GM21447 (cell line): ENCODE data around the gene MYO5B.

ENCODE experiments used
- ATAC-seq: cut with Tn5 transposase; IDR thresholded peaks from one replicate; pipeline ENCODE4 v1.9.1; 2021; ENCODE audit not compliant: unreplicated experiment

The MYO5B gene

GRCh38 chr18:50024466-50024865 is 170.5 kb downstream of the MYO5B start:
- ATAC-seq: no peak

- no peak for ATAC-seq
These were observed 172.0 kb downstream of the MYO5B start for GRCh38 chr18:50022985-50023384.

DNA sequence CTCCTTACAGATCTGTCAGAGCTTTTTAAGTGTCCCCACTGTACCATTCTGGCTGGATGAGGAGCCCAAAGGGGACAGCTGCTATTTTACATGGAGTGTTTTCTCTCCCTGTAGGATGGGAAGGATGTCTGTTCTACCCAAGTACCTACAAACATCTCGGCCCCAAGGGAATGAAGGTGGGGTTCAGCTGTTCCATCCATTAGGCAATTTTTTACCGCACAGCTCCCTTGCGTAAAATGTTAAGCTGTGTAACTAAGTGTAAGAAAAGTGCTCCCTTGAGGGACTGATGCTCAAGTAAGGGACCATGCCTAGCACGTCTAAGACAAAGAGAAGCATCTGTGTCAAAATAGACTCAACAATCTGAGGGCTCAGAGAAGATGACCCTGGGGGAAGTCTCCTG is 180.3 kb downstream of the MYO5B start:
- no peak for ATAC-seq

DNA sequence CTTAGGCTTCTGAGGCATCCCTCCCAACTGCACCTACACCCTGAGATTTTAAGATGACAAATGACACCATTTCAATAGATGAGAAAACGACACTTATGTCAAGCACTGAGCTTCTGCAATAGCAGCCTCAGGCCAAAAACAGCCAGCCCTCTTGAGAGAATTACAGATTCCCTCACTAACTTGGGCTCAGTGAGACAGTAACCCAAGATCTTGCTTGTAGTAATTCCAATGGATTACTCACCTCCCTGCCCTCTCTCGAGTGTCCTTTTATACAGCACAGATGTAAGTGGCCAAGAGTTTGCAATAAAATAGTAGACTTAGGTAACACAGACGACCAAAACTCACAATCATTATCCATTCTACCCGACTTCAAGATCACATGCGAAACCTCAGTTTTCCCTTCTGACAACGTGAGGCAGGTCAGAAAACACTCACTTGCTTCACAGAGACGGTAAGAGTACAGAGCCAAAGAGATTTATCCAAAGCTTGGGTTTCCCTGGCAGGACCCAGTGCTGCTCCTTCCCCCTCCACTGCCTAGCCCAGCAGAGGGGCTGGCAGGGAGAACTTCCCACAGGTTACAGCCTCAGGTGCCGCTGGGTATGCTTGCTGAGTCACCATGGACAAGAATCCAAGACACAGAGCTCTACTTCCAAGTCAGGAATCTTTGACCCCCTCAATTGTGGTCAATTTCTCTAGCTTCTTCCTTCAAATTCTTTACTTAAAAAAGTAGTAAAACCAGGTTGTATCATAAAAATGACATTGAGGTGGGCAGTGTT is 181.4 kb downstream of the MYO5B start:
- ATAC-seq: no peak

DNA sequence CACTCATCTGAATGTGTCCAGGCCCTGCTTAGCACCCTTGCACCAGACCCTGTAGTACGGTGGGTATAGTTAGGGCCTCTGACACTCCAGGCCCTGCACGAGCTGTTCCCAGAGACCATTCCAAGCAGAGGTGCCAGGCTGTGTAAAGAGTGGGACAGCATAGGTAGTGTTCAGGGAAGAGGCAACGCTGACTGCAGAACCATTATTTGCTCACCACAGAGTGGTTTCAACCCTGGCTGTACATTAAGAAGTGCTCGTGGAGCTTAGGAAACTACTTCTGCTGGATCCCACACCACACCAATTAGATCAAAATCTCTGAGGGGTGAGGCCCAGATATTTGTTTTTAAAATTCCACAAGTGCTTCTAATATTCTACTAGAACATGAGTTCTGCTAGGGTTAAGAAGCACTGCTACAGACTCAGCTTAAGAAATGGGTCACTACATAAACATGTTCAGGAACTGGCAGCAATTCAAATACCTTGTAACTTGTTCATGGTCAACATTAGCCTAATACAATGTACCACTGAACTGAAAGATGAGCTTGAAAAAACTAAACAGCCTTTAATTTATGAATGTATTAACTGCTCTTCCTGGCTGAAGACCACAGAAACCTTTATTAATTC is 183.0 kb downstream of the MYO5B start:
- no peak for ATAC-seq

GRCh38 chr18:50009773-50010335 is 185.1 kb downstream of the MYO5B start:
- peak; percentile 88 for ATAC-seq

DNA sequence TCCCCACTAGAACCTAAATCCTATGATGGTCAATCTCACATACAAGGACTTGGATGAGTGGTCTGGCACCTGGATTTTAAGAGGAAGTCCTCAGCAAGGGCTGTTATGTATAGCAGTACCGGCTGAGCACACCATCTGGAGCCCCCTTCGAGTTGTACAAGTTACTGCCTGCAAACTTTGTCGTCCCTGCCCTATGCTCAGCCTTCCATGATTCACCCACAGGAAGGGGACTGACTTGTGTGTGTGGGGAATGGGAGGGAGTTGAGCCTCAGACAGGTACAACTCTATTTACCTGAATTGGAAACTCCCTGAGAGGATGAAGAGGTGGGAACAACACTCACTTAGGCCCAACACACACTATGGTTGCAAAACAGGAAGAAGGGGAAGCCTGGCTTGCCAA is 186.6 kb downstream of the MYO5B start:
- ATAC-seq: no peak

GRCh38 chr18:50006470-50007046 is 188.4 kb downstream of the MYO5B start:
- no peak for ATAC-seq

DNA sequence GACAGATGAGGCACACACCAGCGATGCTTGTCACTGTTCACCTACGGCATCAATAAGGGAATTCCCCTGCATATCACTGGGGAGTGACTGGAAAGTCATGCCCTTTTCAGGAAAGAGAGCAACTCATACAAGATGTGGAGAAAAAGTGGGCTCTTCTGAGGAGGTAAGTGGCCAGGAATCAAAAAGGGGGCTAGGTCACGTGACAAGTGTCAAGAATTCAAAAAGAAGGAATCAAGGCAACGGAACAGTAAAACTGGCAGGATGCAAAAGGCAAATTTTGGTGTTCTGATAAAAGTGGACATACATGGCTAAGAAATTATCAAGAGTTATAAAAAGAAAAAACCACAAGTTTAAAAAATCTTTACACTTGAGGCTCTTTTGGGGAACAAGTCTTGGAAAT is 190.9 kb downstream of the MYO5B start:
- no peak for ATAC-seq

DNA sequence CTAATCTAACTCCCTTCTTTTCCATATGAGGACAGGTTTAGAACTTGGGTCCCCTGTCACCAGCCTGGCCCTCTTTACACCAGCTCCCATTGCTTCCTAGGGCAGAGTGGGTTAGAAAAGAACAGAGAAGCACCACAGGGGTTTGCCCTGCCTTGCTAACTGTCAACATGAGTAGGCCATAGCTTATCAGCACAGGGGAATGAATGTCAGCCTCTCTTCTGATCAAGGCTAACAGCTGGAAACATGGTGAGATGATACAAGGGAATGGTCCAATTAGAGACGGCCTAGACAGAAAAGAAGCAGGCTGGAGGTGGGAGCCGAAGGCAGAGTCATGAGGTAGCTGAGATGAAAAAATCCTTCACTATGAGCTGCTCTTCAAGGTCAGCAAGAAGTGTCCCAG is 192.2 kb downstream of the MYO5B start:
- no peak for ATAC-seq

DNA sequence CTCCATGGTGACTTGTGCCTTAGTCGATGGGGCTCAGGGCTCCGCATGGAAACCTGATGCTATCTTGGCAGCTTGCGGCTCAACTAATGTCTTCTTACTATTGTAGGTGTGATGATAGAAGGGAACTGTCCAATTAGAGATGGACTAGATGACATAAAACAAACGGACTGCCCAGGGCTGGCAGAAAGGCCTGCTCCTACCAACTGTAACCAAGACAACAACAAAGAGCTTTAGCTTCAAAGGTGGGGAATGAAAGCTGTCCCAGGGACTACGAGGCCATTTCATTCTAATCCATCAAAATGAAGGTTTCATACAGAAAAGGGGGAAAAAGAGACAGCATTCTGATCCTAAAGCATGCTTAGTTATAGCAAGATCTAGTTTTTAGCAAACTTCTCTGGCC is 194.7 kb downstream of the MYO5B start:
- no peak for ATAC-seq

GRCh38 chr18:49999128-49999527 is 195.8 kb downstream of the MYO5B start:
- ATAC-seq: no peak

DNA sequence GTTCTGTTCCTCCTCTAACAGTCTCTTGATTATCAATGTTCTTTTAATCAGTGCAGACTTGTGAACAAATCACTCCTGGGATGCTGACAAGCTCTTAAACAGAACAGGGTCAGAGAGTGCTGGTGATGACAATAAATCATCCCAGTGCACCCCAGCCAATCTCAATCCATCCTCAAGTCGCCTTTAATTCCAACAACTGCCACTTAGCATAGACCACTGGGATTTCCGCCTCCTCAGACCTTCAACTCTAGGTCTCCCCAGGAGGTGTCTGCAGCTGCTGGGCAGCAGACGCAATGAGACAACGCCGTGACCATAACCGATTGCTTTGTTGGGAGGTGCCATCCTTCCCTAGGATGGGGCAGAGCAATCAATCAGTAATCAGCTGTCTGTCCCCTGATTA is 197.4 kb downstream of the MYO5B start:
- no peak for ATAC-seq

DNA sequence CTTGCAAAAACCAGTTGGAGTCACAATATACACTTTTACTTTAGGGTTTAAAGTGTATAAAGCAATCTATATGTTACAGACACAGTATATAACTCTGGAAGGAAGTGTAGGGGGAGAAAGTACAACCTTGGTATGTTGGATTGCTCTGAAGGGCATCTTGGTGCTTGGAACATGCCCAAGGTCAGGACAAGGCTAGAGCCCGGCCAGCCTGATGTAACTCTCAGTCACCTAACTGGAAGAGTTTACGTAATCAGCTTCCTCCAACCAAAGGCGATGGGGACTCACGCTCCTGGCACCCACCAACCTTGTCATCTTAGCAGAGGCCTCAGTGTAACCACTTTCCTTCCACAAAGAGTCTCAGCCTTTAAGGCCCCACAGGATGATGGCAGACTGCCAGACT is 200.5 kb downstream of the MYO5B start:
- no peak for ATAC-seq

DNA sequence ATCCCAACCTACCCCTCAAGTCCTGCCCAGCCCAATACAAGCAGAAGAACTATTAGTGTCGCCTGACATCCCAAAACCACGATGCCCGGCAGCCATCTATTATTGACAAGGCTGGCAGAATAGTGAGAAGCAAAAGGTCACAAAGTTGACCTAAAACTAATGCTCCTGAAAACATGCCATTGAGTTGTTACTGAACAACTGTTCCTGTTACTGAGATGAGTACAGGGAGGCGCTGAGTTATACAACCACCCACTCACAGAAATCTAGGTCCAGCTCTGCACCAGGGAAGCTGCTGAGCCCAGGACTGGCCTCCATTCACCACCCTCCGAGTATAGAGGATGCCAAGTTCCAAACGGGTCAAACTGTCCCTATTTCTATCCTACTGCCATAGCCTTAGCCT is 201.6 kb downstream of the MYO5B start:
- no peak for ATAC-seq

DNA sequence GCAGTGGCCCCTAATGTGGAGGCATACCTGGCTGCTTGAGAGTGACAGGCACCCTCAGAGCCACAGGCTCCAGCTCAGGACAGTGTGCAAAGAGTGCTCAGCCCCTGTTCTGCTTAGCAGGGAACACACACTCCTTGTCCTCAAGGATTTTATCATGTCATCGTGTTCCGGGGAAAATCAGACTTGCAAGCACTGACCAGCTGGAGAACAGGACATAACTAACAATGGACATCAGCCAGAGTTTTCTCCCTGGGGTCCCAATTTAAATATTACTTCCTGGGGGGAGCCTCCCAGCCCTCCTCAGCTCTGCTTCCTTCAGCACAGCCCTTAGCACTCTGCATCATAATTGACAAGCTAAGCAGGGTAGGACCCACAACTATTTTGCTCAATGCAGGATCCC is 206.2 kb downstream of the MYO5B start:
- ATAC-seq: no peak

DNA sequence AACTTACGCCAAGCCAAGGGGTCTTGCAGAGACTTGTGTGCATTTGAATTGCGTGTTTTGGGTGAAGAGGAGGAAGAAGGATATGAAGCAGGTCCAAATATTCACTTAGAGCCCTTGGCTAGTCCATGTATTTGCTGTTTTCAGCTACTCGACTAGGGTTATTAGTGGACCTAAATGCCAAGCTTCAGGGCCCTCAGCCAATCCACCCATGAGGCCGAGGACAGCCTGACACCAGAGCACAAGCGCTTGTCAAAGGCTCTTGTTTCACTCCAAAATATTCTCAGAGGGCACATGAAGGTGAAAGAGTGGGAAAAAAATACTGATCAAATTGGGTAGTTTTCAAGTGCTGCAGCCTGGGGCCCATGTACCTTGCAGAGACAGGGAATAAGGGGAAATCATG is 206.8 kb downstream of the MYO5B start:
- no peak for ATAC-seq

- ATAC-seq: no peak
These were observed 209.7 kb downstream of the MYO5B start for GRCh38 chr18:49985236-49985635.

- no peak for ATAC-seq
These were observed 214.1 kb downstream of the MYO5B start for GRCh38 chr18:49980896-49981295.

DNA sequence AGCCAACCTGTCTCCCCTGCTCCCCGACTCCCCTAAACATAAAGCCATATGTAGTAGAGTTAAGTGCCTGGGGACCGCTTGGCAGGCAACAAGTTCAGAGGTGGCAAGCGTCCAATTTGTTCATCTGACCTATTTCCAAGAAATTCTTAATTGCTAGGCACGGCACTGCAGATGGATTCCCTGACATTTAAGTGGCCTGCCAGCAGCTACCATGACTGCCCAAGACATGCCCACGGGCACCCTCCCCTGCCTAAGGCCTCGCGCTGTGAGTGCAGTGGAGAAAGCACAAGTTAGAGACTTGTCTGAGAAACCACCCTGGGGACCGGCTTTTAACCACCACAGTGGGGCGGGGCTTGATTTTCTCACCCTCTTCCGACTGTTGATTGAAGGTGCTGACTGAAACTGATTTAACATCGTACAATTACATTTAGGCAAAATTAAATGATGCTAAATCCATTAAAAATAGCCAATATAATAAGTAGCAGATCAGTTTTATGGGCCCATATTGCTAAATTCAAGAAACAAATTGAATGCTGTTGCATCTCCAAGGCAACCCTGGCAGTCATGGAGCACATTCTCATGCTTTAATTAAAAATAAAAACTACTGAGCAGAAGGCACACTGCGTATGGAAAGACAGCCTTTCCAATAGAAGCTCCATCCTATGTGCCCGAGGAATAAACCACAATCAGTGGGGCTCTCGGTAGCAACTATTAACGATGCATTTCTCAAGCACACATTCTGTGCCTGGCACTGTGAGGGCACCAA is 218.0 kb downstream of the MYO5B start:
- ATAC-seq: no peak

DNA sequence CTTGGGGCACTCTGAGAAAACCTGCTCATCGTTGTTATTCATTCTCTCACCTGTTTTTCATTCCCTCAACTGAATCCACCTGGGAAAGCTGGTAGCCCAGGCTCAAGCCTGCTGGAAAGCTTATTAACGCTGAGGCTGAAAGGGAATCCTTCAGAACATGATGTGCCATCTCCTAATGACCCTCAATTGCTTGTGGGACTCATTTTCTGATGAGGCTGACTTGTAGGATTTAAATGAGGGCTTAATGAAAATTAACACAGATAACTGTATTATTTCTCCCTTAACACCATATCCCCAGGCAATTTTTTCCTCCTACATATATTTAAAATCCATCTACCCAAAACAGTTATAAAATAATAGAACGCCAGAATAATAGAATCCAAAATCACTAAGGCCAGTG is 218.9 kb downstream of the MYO5B start:
- no peak for ATAC-seq
